GM19324 (cell line): Measurements from ENCODE around the gene TNFRSF6B.
"Not testable (repeated sequence)": the region's sequence is repeated elsewhere in the genome, so short reads cannot be mapped to it uniquely, and the experiment has no call there.

Experiments
- ATAC-seq: cut with Tn5 transposase; IDR thresholded peaks from one replicate; pipeline ENCODE4 v1.9.1; 2021; ENCODE audit warnings: mild to moderate bottlenecking, moderate library complexity; ENCODE audit not compliant: unreplicated experiment, low FRiP score

The TNFRSF6B gene

DNA sequence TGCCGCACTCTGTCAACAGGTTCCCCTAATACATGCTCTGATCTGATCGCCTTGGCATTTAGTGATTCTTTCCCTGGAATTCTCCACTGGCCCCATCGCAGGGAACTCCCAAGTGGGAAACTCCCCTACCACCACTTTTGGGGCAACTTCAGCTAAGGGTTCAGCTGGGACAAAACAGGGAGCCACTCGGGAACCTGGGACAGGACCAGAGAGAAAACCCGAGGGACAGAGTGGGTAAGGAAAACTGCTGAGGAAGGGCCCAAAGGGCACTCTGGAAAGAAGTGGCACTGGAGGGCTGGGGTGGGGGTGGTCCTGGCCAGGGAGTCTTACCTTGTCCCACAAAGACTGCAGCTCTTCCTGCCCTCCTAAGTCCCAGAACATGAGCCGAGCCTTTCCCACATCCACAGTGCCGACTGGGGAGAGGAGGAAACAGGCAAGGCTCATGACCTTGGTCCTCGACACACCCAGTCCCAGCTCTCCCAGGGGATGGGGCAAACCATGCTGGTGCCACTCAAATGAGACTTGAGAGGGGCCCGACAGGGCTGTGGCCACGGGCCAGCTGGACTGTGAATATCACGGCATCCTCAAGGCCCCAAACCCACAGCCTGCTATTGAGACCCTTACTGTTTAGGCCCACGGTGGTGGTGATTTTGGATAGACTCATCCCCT is 9.7 kb downstream of the TNFRSF6B start:
- ATAC-seq = no peak

GRCh38 chr20:63706852-63707557 is 10.6 kb downstream of the TNFRSF6B start:
- peak; percentile 28 for ATAC-seq

- peak; percentile 73 for ATAC-seq
Observed at GRCh38 chr20:63707558-63708300, 11.3 kb downstream of the TNFRSF6B start, which contains the start of the genes ARFRP1 and ZGPAT. Gene ARFRP1, minus strand, starts transcription at chr20:63707976. Its CDS starts 885 bp downstream, at chr20:63707091. Gene ZGPAT, plus strand, starts transcription at chr20:63708039. Its CDS starts 542 bp downstream, at chr20:63708581.

GRCh38 chr20:63708301-63709148 is 12.1 kb downstream of the TNFRSF6B start:
- ATAC-seq = peak; percentile 8

GRCh38 chr20:63709149-63709527 is 12.7 kb downstream of the TNFRSF6B start:
- no peak for ATAC-seq

DNA sequence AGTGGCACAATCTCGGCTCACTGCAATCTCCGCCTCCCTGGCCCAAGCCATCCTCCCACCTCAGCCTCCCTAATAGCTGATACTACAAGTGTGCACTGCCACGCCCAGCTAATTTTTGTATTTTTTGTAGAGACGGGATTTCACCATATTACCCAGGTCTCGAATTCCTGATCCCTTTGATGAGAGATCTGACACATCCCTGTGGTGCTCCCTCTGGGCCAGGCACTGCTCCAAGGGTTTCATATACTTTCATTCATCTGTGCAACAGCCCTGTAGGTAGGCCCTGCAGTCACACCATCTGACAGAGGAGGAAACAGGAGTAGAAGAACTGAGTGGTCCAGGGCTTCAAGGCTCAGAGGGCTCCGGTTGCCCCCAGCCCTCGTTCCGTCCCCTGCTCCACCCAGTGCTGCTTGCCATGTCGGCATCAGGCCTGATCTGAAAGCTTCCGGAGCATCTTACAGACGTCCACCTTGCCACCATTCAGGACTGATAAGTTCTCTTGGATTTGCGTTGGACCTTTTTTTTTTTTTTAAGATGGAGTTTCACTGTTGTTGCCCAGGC is 14.7 kb downstream of the TNFRSF6B start:
- no peak for ATAC-seq

GRCh38 chr20:63712191-63712590 is 15.7 kb downstream of the TNFRSF6B start:
- ATAC-seq = no peak

- ATAC-seq = no peak
Observed at GRCh38 chr20:63714858-63715257, 18.4 kb downstream of the TNFRSF6B start.

GRCh38 chr20:63718996-63719395 is 22.5 kb downstream of the TNFRSF6B start:
- no peak for ATAC-seq

DNA sequence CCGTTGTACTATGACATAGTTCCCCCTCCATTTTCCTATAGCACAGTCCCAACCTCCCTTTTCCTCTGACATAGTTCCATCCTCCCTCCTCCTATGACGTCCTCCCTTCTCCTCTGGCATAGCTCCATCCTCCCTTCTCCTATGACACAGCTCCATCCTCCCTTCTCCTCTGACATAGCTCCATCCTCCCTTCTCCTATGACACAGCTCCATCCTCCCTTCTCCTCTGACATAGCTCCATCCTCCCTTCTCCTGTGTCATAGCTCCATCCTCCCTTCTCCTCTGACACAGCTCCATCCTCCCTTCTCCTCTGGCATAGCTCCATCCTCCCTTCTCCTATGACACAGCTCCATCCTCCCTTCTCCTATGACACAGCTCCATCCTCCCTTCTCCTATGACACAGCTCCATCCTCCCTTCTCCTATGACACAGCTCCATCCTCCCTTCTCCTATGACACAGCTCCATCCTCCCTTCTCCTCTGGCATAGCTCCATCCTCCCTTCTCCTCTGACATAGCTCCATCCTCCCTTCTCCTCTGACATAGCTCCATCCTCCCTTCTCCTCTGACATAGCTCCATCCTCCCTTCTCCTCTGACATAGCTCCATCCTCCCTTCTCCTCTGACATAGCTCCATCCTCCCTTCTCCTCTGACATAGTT is 26.6 kb downstream of the TNFRSF6B start:
- not testable (repeated sequence) for ATAC-seq

DNA sequence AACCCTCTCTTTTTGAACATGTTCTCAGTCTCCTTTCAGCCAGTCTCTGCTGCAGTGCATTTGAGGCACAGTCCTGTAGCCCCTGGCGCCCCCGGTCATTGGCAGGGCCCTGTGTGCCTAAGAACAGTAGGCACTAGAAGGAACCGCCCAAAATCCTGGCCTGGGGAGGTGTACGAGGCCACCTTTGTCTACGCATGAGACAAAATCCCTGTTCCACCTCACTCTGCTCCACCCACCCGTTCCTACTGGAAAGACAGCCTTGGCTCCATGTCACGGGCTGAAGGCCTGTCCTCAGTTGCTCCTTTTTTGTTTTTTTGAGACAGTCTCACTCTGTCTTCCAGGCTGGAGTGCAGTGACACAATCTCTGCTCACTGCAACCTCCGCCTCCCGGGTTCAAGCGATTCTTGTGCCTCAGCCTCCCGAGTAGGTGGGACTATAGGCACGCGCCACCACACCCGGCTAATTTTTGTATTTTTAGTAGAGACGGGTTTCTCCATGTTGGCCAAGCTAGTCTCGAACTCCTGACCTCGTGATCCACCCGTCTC is 33.8 kb downstream of the TNFRSF6B start:
- not testable (repeated sequence) for ATAC-seq

DNA sequence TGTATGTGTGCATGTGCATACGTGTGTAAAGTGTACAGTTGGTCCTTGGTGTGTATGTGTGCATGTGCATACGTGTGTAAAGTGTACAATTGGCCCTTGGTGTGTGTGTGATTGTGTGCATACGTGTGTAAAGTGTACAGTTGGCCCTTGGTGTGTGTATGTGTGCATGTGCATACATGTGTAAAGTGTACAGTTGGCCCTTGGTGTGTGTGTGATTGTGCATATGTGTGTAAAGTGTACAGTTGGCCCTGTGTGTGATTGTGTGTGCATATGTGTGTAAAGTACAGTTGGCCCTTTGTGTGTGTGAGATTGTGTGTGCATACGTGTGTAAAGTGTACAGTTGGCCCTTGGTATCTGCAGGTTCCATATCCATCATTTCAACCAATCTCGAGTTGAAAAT is 35.0 kb downstream of the TNFRSF6B start:
- no peak for ATAC-seq

DNA sequence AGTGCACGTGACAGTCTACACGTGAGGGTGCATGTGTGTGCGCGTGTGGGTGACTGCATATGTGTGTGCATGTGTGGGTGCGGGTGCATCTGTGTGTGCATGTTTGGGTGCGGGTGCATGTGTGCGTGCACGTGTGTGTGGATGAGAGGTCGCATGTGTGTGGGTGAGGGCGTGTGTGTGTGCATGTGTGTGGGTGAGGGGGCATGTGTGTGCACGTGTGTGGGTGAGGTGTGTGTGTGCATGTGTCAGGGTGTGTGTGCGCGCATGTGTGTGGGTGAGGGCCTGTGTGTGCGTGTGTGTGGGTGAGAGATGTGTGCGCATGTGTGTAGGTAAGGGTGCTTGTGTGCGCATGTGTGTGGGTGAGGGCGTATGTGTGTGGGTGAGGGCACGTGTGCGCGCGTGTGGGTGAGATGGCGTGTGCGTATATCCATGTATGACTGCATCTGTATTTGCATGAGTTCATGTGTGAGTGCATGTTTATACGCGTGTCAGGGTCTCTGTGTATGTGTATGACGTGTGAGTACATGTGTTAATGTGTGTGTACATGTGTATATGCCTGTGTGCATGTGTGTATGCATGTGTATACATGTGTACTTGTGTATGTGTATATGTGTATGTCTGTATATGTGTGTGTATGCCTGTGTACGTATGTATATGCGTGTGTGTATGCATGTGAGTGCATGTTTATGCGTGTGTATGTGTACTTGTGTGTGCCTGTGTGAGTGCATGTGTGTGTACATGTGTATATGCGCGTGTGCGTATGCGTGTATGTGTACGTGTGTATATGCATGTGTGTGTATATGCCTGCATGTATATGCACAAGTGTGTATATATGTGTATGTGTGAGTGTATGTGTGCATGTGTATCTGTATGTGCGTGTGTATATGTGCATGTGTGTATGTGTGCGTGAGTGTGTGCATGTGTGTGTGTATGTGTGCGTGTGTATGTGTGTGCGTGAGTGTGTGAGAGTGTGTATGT is 36.0 kb downstream of the TNFRSF6B start:
- no peak for ATAC-seq

DNA sequence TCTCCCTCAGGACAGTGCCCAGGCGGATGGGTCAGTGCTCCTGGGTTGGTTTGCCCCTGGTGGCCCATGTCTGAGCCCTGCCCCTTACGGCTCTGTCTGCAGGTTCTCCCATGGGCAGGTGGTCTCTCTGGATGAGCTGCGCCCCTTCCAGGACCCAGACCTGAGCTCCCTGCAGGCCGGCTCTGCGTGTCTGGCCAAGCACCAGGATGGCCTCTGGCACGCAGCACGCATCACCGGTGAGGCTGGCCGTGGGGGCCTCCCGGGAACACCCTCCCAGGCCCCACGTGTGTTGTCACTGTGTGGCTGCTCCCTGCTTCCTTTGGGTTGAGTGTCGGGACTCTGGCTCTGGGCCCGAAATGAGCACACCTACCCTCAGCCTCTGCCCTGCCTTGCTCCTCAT is 36.7 kb downstream of the TNFRSF6B start:
- ATAC-seq = no peak

- ATAC-seq = no peak
Observed at GRCh38 chr20:63733579-63734081, 37.2 kb downstream of the TNFRSF6B start.

- no peak for ATAC-seq
Observed at GRCh38 chr20:63734111-63734945, 37.9 kb downstream of the TNFRSF6B start.
